SK-N-SH (cell line): ENCODE results near the gene HIF1AN. TPM values are rescaled to one million over a fixed set of nuclear protein-coding genes. Genes with fewer than 3 reads are reported as not detected.

Source experiments
- CTCF ChIA-PET: fragments of 300-600, 350-600 bp; formaldehyde crosslinking; extraction: SDS; loops from one replicate; lab custom pipeline; 2021; lab: Yijun Ruan, JAX
- POLR2A ChIA-PET: fragments of 350-600 bp; sonication (Branson Sonifier 250); formaldehyde crosslinking; extraction: SDS; loops from one replicate; lab custom pipeline; 2020; ENCODE audit warnings: antibody characterized with exemption, inconsistent platforms; lab: Yijun Ruan, JAX
- DNase-seq: peaks from one replicate; pipeline ENCODE4 v3.0.0; 2012
- H2AFZ ChIP-seq: fragments of 200-600 bp; sonication (generic); 2 replicates; pipeline ENCODE4 v1.8.1; 2016; ENCODE audit warnings: antibody characterized with exemption, mild to moderate bottlenecking, low read depth
- H3F3A ChIP-seq: fragments of 200-600 bp; sonication (generic); replicated peaks from 2 replicates; pipeline ENCODE3; 2016; ENCODE audit warnings: antibody characterized with exemption, mild to moderate bottlenecking; ENCODE audit not compliant: insufficient read depth
- H3K27ac ChIP-seq, 2 experiments: fragments of 200-500 bp in 1 of 2; fragments of 200-600 bp in 1 of 2; sonication (Bioruptor generic) in 1 of 2; sonication (generic), shearing (Covaris generic) in 1 of 2; 2 replicates each; pipeline versions ENCODE4 v1.5.1 to v1.6.1; 2014 to 2016; ENCODE audit warnings: low read depth in 2 of 2, inconsistent platforms in 1 of 2, low read length in 1 of 2, mild to moderate bottlenecking in 1 of 2, mixed read lengths in 1 of 2
- H3K27me3 ChIP-seq: fragments of 200-600 bp; sonication (generic), shearing (Covaris generic); 2 replicates; pipeline ENCODE4 v1.6.1; 2016; ENCODE audit warnings: mixed run types; ENCODE audit not compliant: insufficient read depth
- H3K36me3 ChIP-seq, 2 experiments: fragments of 200-500 bp in 1 of 2; fragments of 200-600 bp in 1 of 2; sonication (Bioruptor generic) in 1 of 2; sonication (generic) in 1 of 2; replicated peaks in 1 of 2; 2 replicates each; pipeline versions ENCODE3 to v1.5.1; 2014 to 2016; ENCODE audit warnings: low read length in 1 of 2, mild to moderate bottlenecking in 1 of 2; ENCODE audit not compliant: insufficient read depth in 2 of 2, control insufficient read depth in 1 of 2
- H3K4me1 ChIP-seq, 2 experiments: fragments of 200-500 bp in 1 of 2; fragments of 200-600 bp in 1 of 2; sonication (Bioruptor generic) in 1 of 2; sonication (generic), shearing (Covaris generic) in 1 of 2; 2 replicates each; pipeline versions ENCODE4 v1.5.1 to v1.6.1; 2014 to 2016; ENCODE audit warnings: low read depth in 1 of 2, low read length in 1 of 2, mixed run types in 1 of 2; ENCODE audit not compliant: insufficient read depth in 2 of 2, control insufficient read depth in 1 of 2
- H3K4me2 ChIP-seq: fragments of 200-600 bp; sonication (generic), shearing (Covaris generic); 2 replicates; pipeline ENCODE4 v1.6.1; 2017; ENCODE audit warnings: mixed run types
- H3K4me3 ChIP-seq, 2 experiments: fragments of 200-500 bp in 1 of 2; fragments of 200-600 bp in 1 of 2; sonication (Bioruptor generic) in 1 of 2; sonication (generic), shearing (Covaris generic) in 1 of 2; 2 replicates each; pipeline versions ENCODE4 v1.5.1 to v1.8.1; 2014 to 2016; ENCODE audit warnings: low read depth in 2 of 2, inconsistent platforms in 1 of 2, low read length in 1 of 2, mild to moderate bottlenecking in 1 of 2, mixed read lengths in 1 of 2, moderate library complexity in 1 of 2
- H3K79me2 ChIP-seq: fragments of 200-600 bp; sonication (generic); 2 replicates; pipeline ENCODE4 v1.8.1; 2017; ENCODE audit warnings: mild to moderate bottlenecking; ENCODE audit not compliant: insufficient read depth
- H3K9ac ChIP-seq: fragments of 200-600 bp; sonication (generic); 2 replicates; pipeline ENCODE4 v1.6.1; 2017; ENCODE audit warnings: mixed run types
- H3K9me2 ChIP-seq: fragments of 200-600 bp; sonication (generic); 2 replicates; pipeline ENCODE4 v1.6.1; 2017; ENCODE audit warnings: mixed run types
- H3K9me3 ChIP-seq: fragments of 200-600 bp; sonication (generic); 2 replicates; pipeline ENCODE4 v1.6.1; 2017; ENCODE audit warnings: mixed run types, mild to moderate bottlenecking, moderate library complexity
- H4K20me1 ChIP-seq: fragments of 200-600 bp; sonication (generic); 2 replicates; pipeline ENCODE4 v1.6.1; 2017; ENCODE audit warnings: mild to moderate bottlenecking, mixed run types; ENCODE audit not compliant: insufficient read depth
- EP300 ChIP-seq, 2 experiments: IDR thresholded peaks; 2 replicates each; pipeline versions ENCODE4 v1.4.0 to v1.6.1; 2012; ENCODE audit warnings: borderline replicate concordance in 1 of 2, low read depth in 1 of 2, low read length in 1 of 2
- EZH2phosphoT487 ChIP-seq: fragments of 200-600 bp; sonication (generic); IDR thresholded peaks from 2 replicates; pipeline ENCODE4 v1.6.1; 2017; ENCODE audit warnings: low read depth, mixed run types, mild to moderate bottlenecking, antibody characterized with exemption, moderate library complexity, borderline replicate concordance
- FOSL2 ChIP-seq: IDR thresholded peaks from 2 replicates; pipeline ENCODE4 v1.4.0; 2012; ENCODE audit warnings: low read depth, mild to moderate bottlenecking, moderate library complexity, borderline replicate concordance
- MEF2A ChIP-seq: IDR thresholded peaks from 2 replicates; pipeline ENCODE4 v1.4.0; 2012; ENCODE audit warnings: low read depth, borderline replicate concordance
- MXI1 ChIP-seq: IDR thresholded peaks from 2 replicates; pipeline ENCODE4 v1.6.1; 2012; ENCODE audit warnings: mild to moderate bottlenecking, low read depth, low read length, improper control_type of control experiment
- NFIC ChIP-seq: IDR thresholded peaks from 2 replicates; pipeline ENCODE4 v1.4.0; 2012; ENCODE audit warnings: borderline replicate concordance
- NRF1 ChIP-seq: IDR thresholded peaks from 2 replicates; pipeline ENCODE4 v1.6.1; 2012; ENCODE audit warnings: low read depth, mild to moderate bottlenecking, low read length
- POLR2AphosphoS5 ChIP-seq: IDR thresholded peaks from 2 replicates; pipeline ENCODE4 v1.6.1; 2012; ENCODE audit warnings: low read depth, low read length
- RCOR1 ChIP-seq: fragments of 150-350 bp; IDR thresholded peaks from 2 replicates; pipeline ENCODE4 v1.6.1; 2017; ENCODE audit warnings: antibody characterized with exemption, low read length
- RFX5 ChIP-seq: IDR thresholded peaks from 2 replicates; pipeline ENCODE4 v1.6.1; 2012; ENCODE audit warnings: mild to moderate bottlenecking, improper control_type of control experiment, low read length
- SIN3A ChIP-seq: IDR thresholded peaks from 2 replicates; pipeline ENCODE4 v1.6.1; 2012; ENCODE audit warnings: low read depth, mild to moderate bottlenecking, low read length, moderate library complexity, borderline replicate concordance
- TEAD4 ChIP-seq: IDR thresholded peaks from 2 replicates; pipeline ENCODE4 v1.4.0; 2012; ENCODE audit warnings: mild to moderate bottlenecking, borderline replicate concordance; ENCODE audit not compliant: insufficient read depth
- USF1 ChIP-seq: IDR thresholded peaks from 2 replicates; pipeline ENCODE4 v1.4.0; 2012; ENCODE audit warnings: low read depth, borderline replicate concordance
- USF2 ChIP-seq: fragments of 150-350 bp; IDR thresholded peaks from 2 replicates; pipeline ENCODE4 v1.6.1; 2017; ENCODE audit warnings: antibody characterized with exemption, low read length, low read depth, borderline replicate concordance
- YY1 ChIP-seq: IDR thresholded peaks from 2 replicates; pipeline ENCODE4 v1.4.0; 2012; ENCODE audit warnings: low read depth, mild to moderate bottlenecking
- ZBTB33 ChIP-seq: IDR thresholded peaks from 2 replicates; pipeline ENCODE4 v1.4.0; 2012; ENCODE audit warnings: low read depth, borderline replicate concordance
- WGBS: methylation state at CpG from one replicate; pipeline ENCODE4 v1.1.6; 2017; ENCODE audit warnings: low lambda C conversion rate; 5-methylcytosine and 5-hydroxymethylcytosine counted together
- polyA plus RNA-seq, 3 experiments: library from polyadenylated mRNA; depleted of rRNA; stranded (reverse); fragments of >200 nt; gene quantifications; 2 replicates each; pipeline ENCODE4 v1.2.3, GENCODE V29; 2012
- TF ChIP-seq, protein P1 (sequence below): IDR thresholded peaks from 2 replicates; pipeline ENCODE4; 2012
- TF ChIP-seq, protein P2 (sequence below): fragments of 150-350 bp; IDR thresholded peaks from 2 replicates; pipeline ENCODE4 v1.6.1; 2016; ENCODE audit warnings: mild to moderate bottlenecking, low read depth, low read length

HIF1AN gene
- polyA plus RNA-seq, 1 of the 3 experiments (the other 2 are of a cell fraction) = 8.1 TPM

DNA sequence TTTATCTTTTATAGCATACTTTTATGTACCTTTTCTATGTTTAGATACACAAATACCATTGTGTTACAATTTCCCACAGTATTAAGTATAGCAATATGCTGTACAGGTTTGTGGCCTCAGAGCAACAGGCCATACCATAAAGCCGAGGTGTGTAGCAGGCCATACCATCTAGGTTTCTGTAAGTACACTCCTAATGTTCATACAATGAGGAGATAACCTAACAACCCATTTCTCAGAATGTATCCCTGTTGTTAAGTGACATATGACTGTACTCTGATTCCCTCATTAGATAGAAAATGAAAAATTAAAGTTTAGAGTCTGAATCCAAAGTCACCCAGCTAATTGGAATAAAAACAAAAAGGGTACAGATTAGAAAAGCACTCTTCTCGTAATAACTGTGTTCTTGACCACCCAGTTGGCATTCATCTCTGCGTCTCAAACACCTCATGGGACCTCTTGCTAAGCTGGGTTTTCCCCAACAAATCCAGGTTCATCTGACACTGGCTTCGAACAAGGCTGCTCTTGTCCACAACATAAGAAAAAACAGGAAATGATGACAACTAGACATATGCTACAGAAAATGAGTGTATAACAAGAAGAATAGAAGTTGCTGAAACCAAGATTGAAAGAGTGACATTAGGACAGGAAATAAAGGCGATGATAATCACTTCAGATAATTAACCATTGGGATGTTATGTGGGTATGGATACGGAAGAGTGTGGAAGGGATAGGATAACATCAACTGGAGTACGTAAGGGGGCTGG lies 7.4 kb upstream of the HIF1AN start:
- H2AFZ ChIP-seq = no peak overlapping the region
- H3K27ac ChIP-seq = no peak overlapping the region
- no peaks in the 10 kb centered on the region for H3K9me2 ChIP-seq
- CTCF ChIA-PET = interaction anchor here (0.8 to 5.9 kb wide), 5 partner anchors 10 to 350 kb away, joined by 3 to 51 read pairs (median 4); no protein-coding TSS in a partner anchor
- POLR2A ChIA-PET = no interaction called here
- no peaks in the 10 kb centered on the region for H4K20me1 ChIP-seq
- H3K36me3 ChIP-seq = peaks cover 10 to 33% of the 10 kb centered on the region in 2 experiments
- H3K9ac ChIP-seq = peak overlapping the region; percentile 84; the same call in 1 of the 2 replicates
- H3K9me3 ChIP-seq = no peaks in the 10 kb centered on the region
- H3F3A ChIP-seq = no peaks in the 10 kb centered on the region
- peaks cover 35% of the 10 kb centered on the region for H3K79me2 ChIP-seq
- 62% methylated on average over 7 of the region's 7 CpGs for WGBS
- no peak for TF ChIP-seq EP300 (IDR thresholded peaks at IDR 0.05; ENCODE audit: borderline replicate concordance in 1 of 2, low read depth in 1 of 2, low read length in 1 of 2)
- TF ChIP-seq TEAD4 = no peak
- TF ChIP-seq NRF1 = no peak
- TF ChIP-seq RFX5 = no peak
- TF ChIP-seq FOSL2 = no peak
- TF ChIP-seq, protein P1, sequence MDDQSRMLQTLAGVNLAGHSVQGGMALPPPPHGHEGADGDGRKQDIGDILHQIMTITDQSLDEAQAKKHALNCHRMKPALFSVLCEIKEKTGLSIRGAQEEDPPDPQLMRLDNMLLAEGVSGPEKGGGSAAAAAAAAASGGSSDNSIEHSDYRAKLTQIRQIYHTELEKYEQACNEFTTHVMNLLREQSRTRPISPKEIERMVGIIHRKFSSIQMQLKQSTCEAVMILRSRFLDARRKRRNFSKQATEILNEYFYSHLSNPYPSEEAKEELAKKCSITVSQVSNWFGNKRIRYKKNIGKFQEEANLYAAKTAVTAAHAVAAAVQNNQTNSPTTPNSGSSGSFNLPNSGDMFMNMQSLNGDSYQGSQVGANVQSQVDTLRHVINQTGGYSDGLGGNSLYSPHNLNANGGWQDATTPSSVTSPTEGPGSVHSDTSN = no peak
- no peak for TF ChIP-seq YY1
- no peak for TF ChIP-seq ZBTB33
- TF ChIP-seq, protein P2, sequence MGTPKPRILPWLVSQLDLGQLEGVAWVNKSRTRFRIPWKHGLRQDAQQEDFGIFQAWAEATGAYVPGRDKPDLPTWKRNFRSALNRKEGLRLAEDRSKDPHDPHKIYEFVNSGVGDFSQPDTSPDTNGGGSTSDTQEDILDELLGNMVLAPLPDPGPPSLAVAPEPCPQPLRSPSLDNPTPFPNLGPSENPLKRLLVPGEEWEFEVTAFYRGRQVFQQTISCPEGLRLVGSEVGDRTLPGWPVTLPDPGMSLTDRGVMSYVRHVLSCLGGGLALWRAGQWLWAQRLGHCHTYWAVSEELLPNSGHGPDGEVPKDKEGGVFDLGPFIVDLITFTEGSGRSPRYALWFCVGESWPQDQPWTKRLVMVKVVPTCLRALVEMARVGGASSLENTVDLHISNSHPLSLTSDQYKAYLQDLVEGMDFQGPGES = no peak
- TF ChIP-seq MEF2A = no peak
- no peak for TF ChIP-seq EZH2phosphoT487
- no peak for TF ChIP-seq POLR2AphosphoS5
- TF ChIP-seq NFIC = no peak
- no peak for TF ChIP-seq RCOR1
- no peak for TF ChIP-seq SIN3A
- no peak for TF ChIP-seq USF1
- TF ChIP-seq USF2 = no peak
- TF ChIP-seq MXI1 = no peak
- no peak for DNase-seq
- H3K4me2 ChIP-seq = peak overlapping the region; percentile 93
- peak overlapping the region; percentile 75 to 88 for H3K4me3 ChIP-seq
- peaks cover 6 to 11% of the 10 kb centered on the region in 2 experiments; a peak in 1 of 4 replicates for H3K4me1 ChIP-seq
- H3K27me3 ChIP-seq = no peaks in the 10 kb centered on the region
